Upper lobe of right lung (tissue), 1 donor: Measurements from ENCODE around the gene AGBL3. TPM values are rescaled to one million over a fixed set of nuclear protein-coding genes. Genes with fewer than 3 reads are reported as not detected.
A peak's percentile ranks its signal among the peaks of the same experiment; 100 is the strongest.

ENCODE experiments used
- ATAC-seq: fragments of 200-7000 bp; cut with Tn5 transposase; one replicate; pipeline ENCODE4 v1.9.1; 2020; ENCODE audit warnings: mild to moderate bottlenecking, moderate library complexity
- DNase-seq: peaks from one replicate; pipeline ENCODE4 v3.0.0-alpha.2; 2020
- H3K27ac ChIP-seq: fragments of 200-600 bp; one replicate; pipeline ENCODE4 v1.8.0; 2022
- H3K27me3 ChIP-seq: fragments of 200-600 bp; one replicate; pipeline ENCODE4 v1.8.0; 2022; ENCODE audit warnings: mild to moderate bottlenecking
- H3K36me3 ChIP-seq: fragments of 200-600 bp; one replicate; pipeline ENCODE4 v1.8.0; 2022
- H3K4me1 ChIP-seq: fragments of 200-600 bp; one replicate; pipeline ENCODE4 v1.8.0; 2022
- H3K4me3 ChIP-seq: fragments of 200-600 bp; one replicate; pipeline ENCODE4 v1.8.0; 2022; ENCODE audit warnings: mild to moderate bottlenecking
- H3K9me3 ChIP-seq: fragments of 200-600 bp; one replicate; pipeline ENCODE4 v1.8.0; 2022
- intact Hi-C: fragments of 100-400 bp; cut with DNase I; formaldehyde crosslinking; loops from one replicate; pipeline ENCODE4 v1.11.0; 2022
- total RNA-seq: library from RNA; stranded (reverse); fragmentation: NEBNext Ultra II Directional; extraction: Animal tissue kit (Norgen Biotek cat#: 25700); gene quantifications from one replicate; pipeline ENCODE4 v1.2.1, GENCODE V29; 2021
- TF ChIP-seq, protein P1 (sequence below): fragments of 200-600 bp; IDR thresholded peaks from one replicate; pipeline ENCODE4 v1.8.0; 2022; ENCODE audit warnings: antibody characterized with exemption
- donor health status: DM: no; HTN: yes; CAD: no; lungs with severe emphysema.

AGBL3 gene
- total RNA-seq, 1 donor from 2014 or later, result 3.9 TPM

DNA sequence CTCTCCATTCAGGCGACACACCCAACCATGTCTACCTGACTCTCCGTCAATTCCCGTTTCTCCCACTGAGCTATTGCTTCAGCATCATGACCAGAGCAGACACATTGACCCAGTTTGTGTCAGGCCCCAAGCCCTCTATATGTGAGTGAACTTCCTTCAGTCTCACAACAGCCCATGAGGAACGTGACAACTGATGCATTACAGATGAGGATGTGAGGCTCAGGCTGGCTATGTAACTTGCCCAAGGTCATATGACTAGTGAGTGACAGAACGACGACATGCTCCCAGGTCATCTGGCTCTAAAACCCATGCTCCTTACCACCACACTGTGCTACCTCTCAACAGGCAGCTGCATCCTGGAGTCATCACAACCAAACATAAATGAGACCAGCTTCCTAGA, 165.2 kb downstream of the AGBL3 start:
- Histone ChIP-seq H3K4me1 (peaks cover 38% of the 10 kb centered on the region), H3K4me3 (no peak overlapping the region), H3K27me3 (no peaks in the 10 kb centered on the region), H3K27ac (peak overlapping the region; percentile 96), H3K9me3 (peaks cover 7% of the 10 kb centered on the region), H3K36me3 (no peaks in the 10 kb centered on the region)
- ATAC-seq (peak; percentile 82), DNase-seq (no peak)
- intact Hi-C loops, result no loop called here
- TF ChIP-seq, protein P1, sequence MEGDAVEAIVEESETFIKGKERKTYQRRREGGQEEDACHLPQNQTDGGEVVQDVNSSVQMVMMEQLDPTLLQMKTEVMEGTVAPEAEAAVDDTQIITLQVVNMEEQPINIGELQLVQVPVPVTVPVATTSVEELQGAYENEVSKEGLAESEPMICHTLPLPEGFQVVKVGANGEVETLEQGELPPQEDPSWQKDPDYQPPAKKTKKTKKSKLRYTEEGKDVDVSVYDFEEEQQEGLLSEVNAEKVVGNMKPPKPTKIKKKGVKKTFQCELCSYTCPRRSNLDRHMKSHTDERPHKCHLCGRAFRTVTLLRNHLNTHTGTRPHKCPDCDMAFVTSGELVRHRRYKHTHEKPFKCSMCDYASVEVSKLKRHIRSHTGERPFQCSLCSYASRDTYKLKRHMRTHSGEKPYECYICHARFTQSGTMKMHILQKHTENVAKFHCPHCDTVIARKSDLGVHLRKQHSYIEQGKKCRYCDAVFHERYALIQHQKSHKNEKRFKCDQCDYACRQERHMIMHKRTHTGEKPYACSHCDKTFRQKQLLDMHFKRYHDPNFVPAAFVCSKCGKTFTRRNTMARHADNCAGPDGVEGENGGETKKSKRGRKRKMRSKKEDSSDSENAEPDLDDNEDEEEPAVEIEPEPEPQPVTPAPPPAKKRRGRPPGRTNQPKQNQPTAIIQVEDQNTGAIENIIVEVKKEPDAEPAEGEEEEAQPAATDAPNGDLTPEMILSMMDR, result no peak

DNA sequence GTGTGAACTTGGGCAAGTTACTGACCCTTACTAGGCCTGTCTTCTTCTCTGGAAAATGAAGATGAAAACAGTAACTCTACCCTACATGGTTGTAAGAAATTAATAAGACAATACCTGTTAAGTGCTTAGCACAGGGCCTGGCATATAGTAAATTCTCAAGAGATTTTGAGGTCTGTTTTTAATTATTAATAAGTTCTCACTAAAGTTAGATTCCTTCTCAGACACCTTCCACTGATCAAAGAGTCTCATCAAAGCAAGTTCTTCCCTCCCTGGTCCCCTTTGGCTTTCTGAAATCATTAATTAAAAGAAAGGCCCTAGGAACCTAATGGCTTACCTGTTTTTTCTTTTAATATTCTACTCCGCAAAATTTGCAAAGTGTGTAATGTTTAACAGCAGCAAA, 166.1 kb downstream of the AGBL3 start:
- no peak overlapping the region for H3K27ac ChIP-seq
- intact Hi-C loops, result no loop called here

DNA sequence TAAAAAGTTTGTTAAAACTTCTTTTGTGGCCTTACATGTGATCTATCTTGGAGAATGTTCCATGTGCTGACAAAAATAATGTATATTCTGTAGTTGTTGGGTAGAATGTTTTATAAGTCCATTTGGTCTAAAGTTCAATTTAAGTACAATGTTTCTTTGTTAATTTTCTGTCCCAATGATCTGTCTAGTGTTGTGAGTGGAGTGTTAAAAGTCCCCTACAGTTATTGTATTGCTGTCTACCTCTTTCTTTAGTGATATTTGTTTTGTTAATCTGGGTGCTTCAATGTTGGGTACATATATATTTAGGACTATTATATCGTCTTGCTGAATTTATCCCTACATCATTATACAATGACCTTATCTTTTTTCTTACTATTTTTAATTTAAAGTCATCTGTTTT, 168.4 kb downstream of the AGBL3 start:
- H3K9me3 ChIP-seq, result peaks cover 7% of the 10 kb centered on the region
- DNase-seq, result no peak
- TF ChIP-seq, protein P1, result no peak
- intact Hi-C loops, result no loop called here
- ATAC-seq, result no peak
- H3K4me1 ChIP-seq, result peaks cover 25% of the 10 kb centered on the region
- no peaks in the 10 kb centered on the region for H3K36me3 ChIP-seq
- no peak overlapping the region for H3K4me3 ChIP-seq
- H3K27me3 ChIP-seq, result no peaks in the 10 kb centered on the region
- no peak overlapping the region for H3K27ac ChIP-seq

More for the DNA sequence above, 166.1 kb downstream of the AGBL3 start:
- DNase-seq (no peak), ATAC-seq (no peak)
- Histone ChIP-seq H3K4me1 (peaks cover 29% of the 10 kb centered on the region), H3K9me3 (peaks cover 7% of the 10 kb centered on the region), H3K36me3 (no peaks in the 10 kb centered on the region), H3K27me3 (no peaks in the 10 kb centered on the region), H3K4me3 (no peak overlapping the region)
- TF ChIP-seq, protein P1, result no peak

DNA sequence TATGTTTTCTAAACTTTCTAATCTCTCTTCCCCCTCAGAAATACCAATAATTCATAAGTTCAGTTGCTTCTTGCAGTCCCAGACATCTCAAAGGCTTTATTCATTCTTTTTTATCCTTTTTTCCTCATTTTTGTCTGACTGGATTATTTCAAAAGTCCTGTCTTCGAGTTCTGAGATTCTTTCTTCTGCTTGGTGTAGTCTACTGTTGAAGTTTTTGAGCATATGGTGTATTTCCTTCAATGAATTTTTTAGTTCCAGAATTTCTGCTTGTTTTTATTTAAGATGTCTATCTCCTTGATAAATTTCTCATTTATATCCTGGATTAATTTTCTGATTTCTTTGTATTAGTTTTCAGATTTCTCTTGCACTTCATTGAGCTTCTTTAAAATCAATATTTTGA, 170.0 kb downstream of the AGBL3 start:
- no peak for DNase-seq
- Histone ChIP-seq H3K36me3 (no peaks in the 10 kb centered on the region), H3K4me1 (peaks cover 31% of the 10 kb centered on the region), H3K27ac (no peak overlapping the region), H3K4me3 (no peak overlapping the region), H3K27me3 (no peaks in the 10 kb centered on the region), H3K9me3 (peaks cover 7% of the 10 kb centered on the region)
- ATAC-seq, result no peak
- TF ChIP-seq, protein P1, result no peak
- intact Hi-C loops, result no loop called here

DNA sequence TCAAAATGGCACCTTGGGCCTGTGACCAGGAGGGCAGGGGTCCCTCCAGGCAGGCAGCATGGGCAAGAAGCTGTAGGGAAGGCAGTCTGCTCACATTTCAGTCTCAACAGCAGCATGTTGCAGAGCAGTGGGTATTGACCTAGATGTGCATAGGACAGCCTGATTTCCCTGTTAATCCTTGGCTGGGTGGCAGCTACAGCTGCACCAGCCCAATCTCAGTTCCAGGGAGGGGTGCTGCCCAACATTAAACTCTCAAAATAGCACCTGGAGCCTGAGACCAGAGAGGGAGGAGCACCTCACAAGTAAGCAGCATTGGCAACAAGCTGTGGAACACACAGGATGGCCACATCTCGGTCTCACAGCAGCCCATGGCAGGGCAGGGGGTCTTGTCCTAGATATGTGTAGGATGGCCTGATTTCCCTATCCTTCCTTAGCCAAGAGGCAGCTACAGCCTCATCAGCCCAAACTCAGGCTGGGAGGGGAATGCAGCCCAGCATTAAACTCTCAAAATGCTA, 171.9 kb downstream of the AGBL3 start:
- intact Hi-C loops, result no loop called here
- TF ChIP-seq, protein P1, result no peak
- DNase-seq, result no peak
- Histone ChIP-seq H3K27ac (peak overlapping the region; percentile 11), H3K4me1 (peaks cover 33% of the 10 kb centered on the region), H3K36me3 (no peaks in the 10 kb centered on the region), H3K27me3 (no peaks in the 10 kb centered on the region), H3K9me3 (peaks cover 7% of the 10 kb centered on the region), H3K4me3 (no peak overlapping the region)
- ATAC-seq, result no peak

DNA sequence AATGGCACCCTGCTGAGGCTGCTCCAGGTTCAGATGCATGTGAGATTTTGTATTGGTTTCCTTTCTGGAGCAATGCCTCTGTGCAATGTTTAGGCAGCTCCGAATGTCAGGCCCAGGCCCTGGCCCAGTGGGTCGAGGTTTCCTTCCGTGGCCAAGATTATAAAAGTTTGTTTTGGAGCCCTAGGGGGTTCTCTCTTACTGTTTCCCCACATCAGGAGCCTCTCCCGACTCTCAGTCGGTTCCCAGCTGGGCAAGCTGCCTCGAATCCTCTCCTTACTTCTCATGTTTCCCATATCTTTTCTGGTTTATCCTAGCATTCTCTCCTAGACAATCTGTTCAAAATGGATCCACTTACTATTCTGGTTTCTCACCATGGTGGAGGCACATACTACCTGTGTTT, 172.6 kb downstream of the AGBL3 start:
- TF ChIP-seq, protein P1, result no peak
- Histone ChIP-seq H3K27me3 (no peaks in the 10 kb centered on the region), H3K4me1 (peaks cover 33% of the 10 kb centered on the region), H3K36me3 (no peaks in the 10 kb centered on the region), H3K27ac (no peak overlapping the region), H3K4me3 (no peak overlapping the region), H3K9me3 (peaks cover 7% of the 10 kb centered on the region)
- DNase-seq (no peak), ATAC-seq (no peak)
- intact Hi-C loops, result no loop called here
